Measurements from ENCODE around the gene KLRG1.

KLRG1 gene

GRCh38 chr12:8960176-8960575, 29.2 kb upstream of the KLRG1 start:
- H3K4me2 ChIP-seq (ENCODE audit: low read length), result no peak overlapping the region
- no peaks in the 10 kb centered on the region for H3K79me2 ChIP-seq (ENCODE audit: insufficient read depth, low read length)
- H3K9ac ChIP-seq (ENCODE audit: low read length), result no peak overlapping the region
- 0 out of 2 replicates have a peak, but pooled peaks cover 2% of the 10 kb centered on the region for H3K9me3 ChIP-seq (ENCODE audit: low read length)
- H3K27ac ChIP-seq (ENCODE audit: low read depth, low read length, poor library complexity, severe bottlenecking), result no peak overlapping the region
- TF ChIP-seq CTCF (IDR thresholded peaks at IDR 0.05; ENCODE audit: low read length) (no peak), EZH2 (IDR thresholded peaks at IDR 0.05; ENCODE audit: borderline replicate concordance, low read length) (no peak)
- no peaks in the 10 kb centered on the region for H3K4me1 ChIP-seq (ENCODE audit: insufficient read depth, low read length, severe bottlenecking)
- H3K27me3 ChIP-seq (ENCODE audit: insufficient read depth, low read length), result no peaks in the 10 kb centered on the region
- no peak overlapping the region for H2AFZ ChIP-seq (ENCODE audit: low read length)
- H3F3A ChIP-seq (ENCODE audit: insufficient read depth, low read length), result no peaks in the 10 kb centered on the region
- H3K4me3 ChIP-seq (ENCODE audit: low read depth, low read length, poor library complexity, severe bottlenecking), result no peak overlapping the region
- no peaks in the 10 kb centered on the region for H3K9me2 ChIP-seq (ENCODE audit: low read depth, low read length)
- no peaks in the 10 kb centered on the region for H4K20me1 ChIP-seq (ENCODE audit: insufficient read depth, low read length)
- H3K36me3 ChIP-seq (ENCODE audit: insufficient read depth, low read length), result peaks cover 28% of the 10 kb centered on the region

- TF ChIP-seq CTCF (IDR thresholded peaks at IDR 0.05; ENCODE audit: low read length), result no peak
- TF ChIP-seq EZH2 (IDR thresholded peaks at IDR 0.05; ENCODE audit: borderline replicate concordance, low read length), result no peak
- Histone ChIP-seq H3K27me3 (ENCODE audit: insufficient read depth, low read length) (no peaks in the 10 kb centered on the region), H3K9me2 (ENCODE audit: low read depth, low read length) (no peaks in the 10 kb centered on the region), H3K9ac (ENCODE audit: low read length) (no peak overlapping the region), H3K4me3 (ENCODE audit: low read depth, low read length, poor library complexity, severe bottlenecking) (no peak overlapping the region), H3K4me1 (ENCODE audit: insufficient read depth, low read length, severe bottlenecking) (no peaks in the 10 kb centered on the region), H3K27ac (ENCODE audit: low read depth, low read length, poor library complexity, severe bottlenecking) (no peak overlapping the region), H3K4me2 (ENCODE audit: low read length) (no peak overlapping the region), H3K9me3 (ENCODE audit: low read length) (peaks cover 17% of the 10 kb centered on the region), H4K20me1 (ENCODE audit: insufficient read depth, low read length) (no peaks in the 10 kb centered on the region), H3K36me3 (ENCODE audit: insufficient read depth, low read length) (no peaks in the 10 kb centered on the region), H3F3A (ENCODE audit: insufficient read depth, low read length) (no peaks in the 10 kb centered on the region), H3K79me2 (ENCODE audit: insufficient read depth, low read length) (no peaks in the 10 kb centered on the region), H2AFZ (ENCODE audit: low read length) (no peak overlapping the region)
Observed at GRCh38 chr12:8968761-8969160, 20.6 kb upstream of the KLRG1 start.

DNA sequence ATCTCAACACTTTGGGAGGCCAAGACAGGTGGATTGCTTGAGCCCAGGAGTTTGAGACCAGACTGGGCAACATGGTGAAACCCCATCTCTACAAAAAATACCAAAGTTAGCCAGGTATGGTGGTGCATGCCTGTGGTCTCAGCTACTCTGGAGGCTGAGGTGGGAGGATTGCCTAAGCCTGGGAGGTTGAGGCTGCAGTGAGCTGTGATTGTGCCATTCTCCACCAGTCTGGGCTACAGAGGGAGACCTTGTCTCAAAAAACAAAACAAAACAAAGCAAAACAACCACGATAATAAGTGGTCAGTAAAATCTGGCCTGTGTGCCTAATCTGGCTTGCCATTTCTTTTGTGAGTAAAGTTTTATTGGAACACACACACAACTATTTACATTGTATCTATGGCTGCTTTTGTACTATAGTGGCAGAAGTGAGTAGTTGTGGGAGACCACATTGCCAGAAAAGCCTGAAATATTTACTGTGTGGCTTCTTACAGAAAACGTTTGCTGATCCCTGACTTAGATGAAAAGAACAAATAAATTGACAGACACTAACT, 19.4 kb upstream of the KLRG1 start:
- Histone ChIP-seq H2AFZ (ENCODE audit: low read length) (no peak overlapping the region), H3K27me3 (ENCODE audit: insufficient read depth, low read length) (no peaks in the 10 kb centered on the region), H3K79me2 (ENCODE audit: insufficient read depth, low read length) (no peaks in the 10 kb centered on the region), H3F3A (ENCODE audit: insufficient read depth, low read length) (no peaks in the 10 kb centered on the region; the same call in 1 of the 2 replicates), H3K27ac (ENCODE audit: low read depth, low read length, poor library complexity, severe bottlenecking) (no peak overlapping the region), H3K4me1 (ENCODE audit: insufficient read depth, low read length, severe bottlenecking) (no peaks in the 10 kb centered on the region), H4K20me1 (ENCODE audit: insufficient read depth, low read length) (no peaks in the 10 kb centered on the region), H3K9me3 (ENCODE audit: low read length) (peaks cover 17% of the 10 kb centered on the region), H3K9me2 (ENCODE audit: low read depth, low read length) (no peaks in the 10 kb centered on the region), H3K4me2 (ENCODE audit: low read length) (no peak overlapping the region), H3K9ac (ENCODE audit: low read length) (no peak overlapping the region), H3K4me3 (ENCODE audit: low read depth, low read length, poor library complexity, severe bottlenecking) (no peak overlapping the region), H3K36me3 (ENCODE audit: insufficient read depth, low read length) (no peaks in the 10 kb centered on the region)
- no peak for TF ChIP-seq EZH2 (IDR thresholded peaks at IDR 0.05; ENCODE audit: borderline replicate concordance, low read length)
- TF ChIP-seq CTCF (IDR thresholded peaks at IDR 0.05; ENCODE audit: low read length), result no peak

Data from OCI-LY1 (cell line).